ENCODE data around the gene PROCA1. TPM values are rescaled to one million over a fixed set of nuclear protein-coding genes. Genes with fewer than 3 reads are reported as not detected.

PROCA1 gene
- total RNA-seq, 1 donor from 2014 or later = 0.64 TPM

DNA sequence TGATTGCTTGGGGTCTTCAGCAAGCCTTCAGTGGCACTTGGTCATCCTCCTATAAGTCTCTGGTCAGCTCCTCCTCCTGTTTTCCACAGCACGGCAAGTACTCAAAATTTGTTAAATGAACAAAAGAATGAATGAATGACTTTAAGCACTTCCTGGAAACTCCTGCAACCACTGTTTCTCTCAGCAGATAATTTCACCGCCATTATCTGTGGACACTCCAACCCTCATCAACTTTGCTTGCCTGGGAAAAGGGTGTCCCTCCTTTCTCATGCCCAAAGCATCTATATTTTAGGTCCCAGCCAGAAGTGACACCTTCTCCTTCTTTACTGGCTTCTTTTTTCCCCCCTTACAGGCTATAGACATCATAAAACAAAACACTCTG is 4.4 kb downstream of the PROCA1 start:
- ATAC-seq = no peak

DNA sequence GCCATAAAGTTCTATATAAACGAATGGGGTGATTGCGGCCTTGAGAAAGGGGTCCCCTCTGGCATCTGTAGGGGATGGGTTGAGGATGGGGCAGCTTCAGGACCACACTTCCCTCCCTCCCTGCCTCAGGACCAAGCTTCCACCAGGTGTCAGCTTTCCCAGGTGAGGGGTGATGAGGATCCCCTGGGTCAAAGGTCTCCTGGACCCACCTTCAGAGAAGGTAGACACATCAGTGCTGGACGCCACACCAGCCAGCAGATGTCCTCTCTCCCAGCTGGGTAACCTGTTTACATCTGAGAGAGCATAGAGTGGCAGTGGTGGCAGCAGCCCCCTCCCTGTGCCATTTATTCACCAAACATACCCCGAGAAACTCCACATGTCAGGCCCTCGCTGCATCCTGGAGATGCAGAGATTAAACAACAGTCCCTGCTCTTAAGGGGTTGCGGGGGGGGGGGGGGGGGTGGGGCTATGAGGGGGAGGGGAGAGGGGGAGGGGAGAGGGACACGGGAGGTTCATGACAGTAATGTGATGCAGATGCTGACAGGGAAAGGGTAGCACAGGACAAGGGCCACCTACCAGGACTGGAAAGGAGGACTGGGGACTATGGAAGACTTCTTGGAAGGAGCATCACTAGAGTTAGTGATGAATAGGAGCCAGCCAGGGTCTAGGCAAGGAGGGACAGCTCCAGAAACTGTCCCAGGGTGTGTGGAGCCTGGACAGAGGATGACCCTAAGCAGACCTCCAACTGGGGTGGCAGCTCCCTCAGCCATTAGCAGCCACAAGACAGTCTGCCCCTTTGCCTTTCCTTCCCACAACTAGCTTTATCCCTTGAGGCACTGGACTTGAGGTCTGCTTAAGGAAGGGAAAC is 5.0 kb downstream of the PROCA1 start:
- ATAC-seq = no peak

DNA sequence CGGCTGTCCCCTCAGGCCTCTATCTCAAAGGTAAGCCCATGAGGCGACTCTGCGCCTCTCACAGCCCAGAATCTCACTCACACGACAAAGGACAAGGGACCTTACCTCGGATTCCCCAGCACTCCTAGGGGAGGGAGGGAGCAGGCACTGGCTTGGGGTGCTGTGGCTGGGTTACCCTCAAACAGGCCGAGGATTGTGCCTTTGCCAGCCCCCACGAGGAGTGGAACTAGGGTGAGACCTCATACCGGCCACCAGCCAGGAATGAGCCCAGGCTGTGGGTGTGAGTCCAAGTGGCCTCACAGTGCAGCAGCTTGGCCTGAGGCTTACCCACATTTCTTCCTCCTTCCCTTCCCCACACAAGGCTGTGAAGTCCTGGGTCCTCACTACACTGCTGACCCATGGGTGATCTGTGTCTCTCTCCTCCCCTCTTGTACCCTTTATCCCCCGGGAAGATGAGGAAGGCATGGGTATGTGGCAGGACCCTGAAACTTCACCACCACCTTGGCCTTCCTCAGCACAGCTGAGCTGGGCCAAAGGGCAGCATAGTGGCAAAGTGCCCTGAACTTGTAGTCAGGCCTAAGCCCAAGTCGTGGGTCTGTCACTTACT is 5.9 kb downstream of the PROCA1 start:
- no peak for ATAC-seq

DNA sequence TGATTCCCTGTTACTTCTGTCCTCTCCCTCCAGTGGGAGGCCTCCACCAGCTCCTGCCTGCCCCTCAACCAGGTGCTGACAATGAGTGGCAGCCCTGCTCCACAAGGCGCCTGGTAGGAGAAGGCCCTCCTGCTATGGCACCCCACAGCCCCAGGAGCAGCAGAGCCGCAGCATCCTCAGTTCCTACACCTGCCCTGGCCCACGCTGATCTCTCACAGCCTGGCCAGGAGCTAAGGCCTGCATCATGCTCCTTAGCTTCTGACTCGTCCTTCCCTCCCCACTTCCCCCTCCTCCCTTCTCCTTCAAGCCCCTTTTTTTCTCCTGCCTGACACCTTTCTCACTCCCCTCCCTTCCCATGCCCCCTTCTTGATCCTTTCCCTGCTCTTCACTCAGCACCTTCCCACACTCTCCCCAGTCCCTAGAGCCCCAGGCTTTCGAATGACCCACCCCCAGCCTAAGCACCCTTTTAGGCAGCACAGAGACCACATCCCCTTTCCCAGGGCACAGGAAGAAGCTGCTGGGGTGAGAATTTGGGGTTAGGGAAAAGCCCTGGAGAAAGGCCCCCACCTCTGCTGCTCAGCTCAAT is 6.5 kb downstream of the PROCA1 start:
- no peak for ATAC-seq

DNA sequence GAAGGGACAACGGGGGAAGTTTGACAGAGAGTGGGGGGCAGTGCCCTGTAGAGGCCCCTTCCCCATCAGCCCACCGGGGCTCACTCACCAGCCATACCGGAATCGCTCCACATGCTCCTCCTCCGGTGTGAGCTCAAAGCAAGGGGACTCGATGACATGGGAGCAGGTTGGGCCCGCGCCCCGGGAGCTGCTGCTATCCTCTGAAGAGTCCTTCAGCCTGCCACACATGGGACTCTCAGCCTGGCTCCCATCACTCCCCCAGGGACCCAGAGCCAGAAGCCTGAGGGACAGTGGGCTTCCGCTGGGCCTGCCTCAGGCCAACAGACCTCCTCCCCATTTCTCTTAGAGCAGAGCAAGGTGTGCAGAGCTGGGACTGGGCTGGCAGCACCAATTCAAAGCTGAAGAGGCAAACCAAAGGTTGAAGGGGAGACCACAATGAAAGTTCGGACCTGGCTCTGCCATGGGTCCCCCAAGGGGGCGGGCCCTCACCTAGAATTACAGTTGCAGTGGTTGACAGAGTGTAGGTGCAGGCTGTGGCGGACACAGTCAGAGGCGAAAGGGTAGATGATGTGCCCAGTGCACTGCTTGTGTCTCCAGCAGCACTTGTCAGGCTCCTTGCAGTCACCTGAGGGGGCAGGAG is 7.3 kb downstream of the PROCA1 start:
- no peak for ATAC-seq

DNA sequence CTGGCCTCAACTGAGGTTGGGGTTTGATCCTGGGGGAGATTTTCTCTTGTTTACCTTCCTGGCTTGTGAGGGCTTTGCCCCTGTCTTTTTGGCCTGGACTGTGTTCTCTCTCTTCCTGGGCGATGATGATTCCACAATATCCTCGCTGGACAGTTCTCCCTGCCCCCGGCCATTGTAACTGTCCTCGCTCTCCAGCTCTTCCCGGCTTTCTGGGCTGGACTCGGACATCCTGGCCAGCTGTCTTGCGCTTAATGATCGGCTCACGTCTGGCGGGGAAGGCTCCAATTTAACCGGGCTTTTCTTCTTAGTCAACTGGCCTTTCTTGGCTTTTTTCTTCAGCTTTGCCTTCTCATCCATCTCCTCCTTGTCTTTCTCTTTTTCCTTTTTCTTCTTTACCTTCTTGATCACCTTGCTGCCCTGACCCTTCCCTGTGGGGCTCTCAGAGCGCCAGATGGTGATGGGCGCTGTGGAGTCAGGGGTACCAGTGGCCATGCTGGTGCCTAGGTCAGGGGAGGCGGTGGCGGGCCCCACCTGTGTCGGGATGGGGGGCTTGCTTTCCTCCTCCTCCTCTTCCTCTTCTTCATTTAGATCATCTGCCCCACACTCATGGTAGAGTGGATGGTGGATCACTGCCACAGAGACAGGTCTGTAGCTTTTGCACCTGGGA is 8.0 kb downstream of the PROCA1 start:
- no peak for ATAC-seq

DNA sequence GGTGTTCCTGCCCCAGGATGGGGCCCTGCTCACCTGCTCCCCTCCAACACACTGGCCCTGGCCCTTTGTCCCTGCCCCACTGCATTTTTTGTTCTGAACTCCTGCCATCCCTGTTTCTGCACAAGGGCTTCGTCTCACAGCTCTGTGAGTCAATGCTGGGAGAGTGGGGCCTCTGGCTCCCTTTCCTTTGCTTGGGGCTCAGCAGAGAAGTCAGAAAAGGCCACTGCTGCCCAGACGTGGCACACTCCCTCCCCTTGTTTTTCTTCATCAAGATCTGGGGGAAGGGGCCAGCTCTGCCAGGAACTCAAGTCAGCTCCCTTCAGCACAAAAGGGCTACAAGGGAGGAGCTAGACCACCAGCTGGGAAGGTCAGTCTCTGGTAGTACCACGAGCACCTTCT is 8.9 kb downstream of the PROCA1 start:
- ATAC-seq = no peak

DNA sequence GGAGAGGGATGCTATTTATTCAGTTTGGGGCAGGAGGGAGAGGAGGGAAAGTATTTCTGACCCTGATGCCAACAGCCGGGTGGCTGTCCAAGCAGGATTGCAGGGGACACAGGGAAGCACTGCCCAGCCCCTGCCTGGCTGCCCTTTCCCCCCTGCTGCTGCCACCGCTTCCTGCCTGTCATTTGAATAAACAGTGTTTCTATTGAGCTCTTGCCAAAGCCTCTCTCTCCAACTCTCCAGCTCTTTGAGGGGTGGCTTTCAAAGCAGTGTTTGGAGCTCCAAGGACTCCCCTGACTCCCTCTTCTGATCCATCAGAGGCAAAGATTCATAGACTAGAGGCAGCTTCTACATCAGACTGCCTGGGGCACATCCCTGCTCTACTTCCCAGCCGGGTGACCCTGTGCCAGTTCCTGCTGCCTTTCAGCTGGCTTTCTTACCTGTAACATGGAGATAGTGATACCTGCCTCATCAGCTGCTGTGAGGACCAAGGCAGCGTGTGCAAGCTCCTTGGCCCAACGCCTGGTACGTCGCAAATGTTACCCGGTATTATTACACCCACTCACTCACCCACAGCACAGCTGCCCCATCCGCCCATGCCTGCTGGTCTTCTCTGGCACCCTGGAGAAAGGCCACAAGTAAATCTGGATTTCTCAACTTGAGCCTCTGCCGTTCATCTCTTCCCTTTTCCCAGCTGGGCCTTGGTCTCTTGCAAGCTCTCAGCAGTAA is 9.5 kb downstream of the PROCA1 start:
- no peak for ATAC-seq

DNA sequence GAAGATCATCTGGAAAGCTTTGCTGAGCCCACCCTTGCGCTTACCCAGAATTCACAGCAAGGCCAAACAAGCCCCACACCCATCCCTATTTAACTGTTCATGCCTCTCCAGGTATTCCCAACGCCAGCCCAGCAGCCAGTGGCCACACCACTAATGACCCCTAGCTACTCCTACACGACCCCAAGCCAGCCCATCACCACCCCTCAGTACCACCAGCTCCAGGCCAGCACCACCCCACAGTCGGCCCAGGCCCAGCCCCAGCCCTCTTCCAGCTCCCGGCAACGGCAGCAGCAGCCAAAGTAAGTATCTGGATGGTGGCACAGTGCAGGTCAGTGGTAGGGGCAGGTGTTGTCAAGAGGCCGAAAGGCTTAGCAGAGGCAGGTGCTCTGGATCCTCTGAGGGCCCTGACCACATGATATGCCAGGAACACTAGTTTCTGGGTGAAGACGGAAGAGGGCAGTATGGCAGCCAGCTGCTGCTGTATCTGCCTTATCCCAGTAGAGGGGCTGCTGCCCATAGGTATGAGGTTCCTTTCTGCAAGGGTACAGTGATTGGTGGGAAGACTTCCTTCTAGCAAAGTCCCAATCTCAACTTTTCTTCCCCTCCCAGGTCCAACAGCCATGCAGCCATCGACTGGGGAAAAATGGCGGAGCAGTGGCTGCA is 10.7 kb downstream of the PROCA1 start:
- ATAC-seq = no peak

DNA sequence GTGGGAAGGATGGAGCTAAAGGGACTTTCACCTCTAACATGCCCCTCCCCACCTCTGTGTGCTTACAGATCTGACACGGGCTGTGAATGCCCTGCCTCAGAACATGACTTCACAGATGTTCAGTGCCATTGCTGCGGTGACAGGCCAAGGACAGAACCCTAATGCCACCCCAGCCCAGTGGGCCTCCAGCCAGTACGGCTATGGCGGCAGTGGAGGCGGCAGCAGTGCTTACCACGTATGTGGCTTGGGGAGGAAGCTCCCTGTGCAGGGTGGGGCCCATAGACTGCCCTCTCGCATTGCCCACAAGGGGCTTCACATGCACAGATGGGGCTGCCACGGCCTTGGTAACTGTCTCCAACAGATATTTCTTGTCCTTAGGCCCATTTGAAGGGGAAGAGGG is 11.4 kb downstream of the PROCA1 start:
- ATAC-seq = no peak

DNA sequence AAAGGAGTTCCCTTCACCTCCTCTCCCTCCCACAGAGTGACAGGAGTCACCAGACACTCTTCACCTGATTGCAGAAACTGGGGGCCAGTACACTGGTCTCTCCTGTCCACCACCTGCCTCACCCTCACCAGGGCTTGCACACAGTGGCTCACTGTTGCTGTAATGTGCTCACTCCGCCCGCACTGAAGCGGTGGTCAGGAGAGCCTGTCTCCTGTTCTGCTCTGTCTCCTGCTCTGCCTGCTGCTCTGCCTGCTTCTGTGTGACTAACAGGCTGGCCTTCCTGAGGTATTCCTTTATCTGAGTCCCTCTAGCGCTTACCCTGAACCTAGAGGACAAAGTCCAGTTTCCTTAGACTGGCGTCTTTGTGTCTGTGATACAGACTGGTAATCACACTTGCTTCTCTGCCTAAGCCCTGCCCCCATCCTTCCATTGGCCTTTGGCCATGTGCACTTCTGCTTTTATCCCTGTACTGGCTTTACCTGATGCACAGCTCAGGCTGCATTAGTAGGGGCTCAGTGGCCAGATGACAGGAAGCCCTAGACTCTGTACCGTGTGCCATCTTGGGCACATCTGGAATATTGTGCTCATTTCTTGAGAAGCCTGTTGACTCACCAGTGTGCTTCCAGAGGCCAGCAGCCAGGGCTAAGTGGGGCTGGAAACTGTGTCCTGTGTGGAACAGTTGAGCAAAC is 13.3 kb downstream of the PROCA1 start:
- ATAC-seq = no peak

DNA sequence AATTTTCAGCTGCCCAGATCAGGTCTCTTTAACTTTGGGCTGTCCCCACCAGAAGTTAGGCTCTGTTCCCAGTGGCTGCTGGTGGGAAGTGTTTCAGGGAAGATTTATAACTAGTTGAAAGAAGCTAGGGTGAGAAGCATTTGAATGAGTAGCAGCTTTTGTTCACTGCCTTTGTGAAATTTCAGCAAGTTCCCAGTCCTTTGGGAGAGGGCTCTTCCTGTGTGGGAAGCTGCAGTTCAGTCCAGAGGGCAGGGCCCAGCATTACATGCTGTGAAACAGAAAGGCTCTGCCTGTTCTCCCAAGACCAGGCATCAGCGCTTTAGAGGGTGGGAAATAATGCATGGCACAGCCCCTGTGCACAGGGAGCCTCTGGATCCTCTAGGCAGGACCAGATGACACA is 17.8 kb downstream of the PROCA1 start:
- peak; percentile 21 for ATAC-seq

DNA sequence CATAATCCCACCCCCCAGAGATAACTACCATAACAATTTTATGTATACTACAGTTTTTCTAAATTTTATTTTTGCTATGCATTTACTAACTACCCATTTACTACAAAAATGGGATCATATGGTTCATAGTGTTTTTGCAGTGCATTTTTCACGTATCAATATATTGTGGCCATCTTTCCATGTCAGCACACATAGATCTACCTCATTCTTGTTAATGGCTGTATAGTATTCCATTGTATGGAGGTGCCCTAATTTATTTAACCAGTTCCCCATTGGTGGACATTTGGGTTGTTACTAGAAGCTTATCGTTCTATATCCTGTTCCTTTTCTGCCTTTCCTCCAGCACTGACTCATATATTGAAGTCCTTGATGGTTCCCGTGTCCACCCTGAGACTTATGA is 22.7 kb downstream of the PROCA1 start:
- ATAC-seq = no peak

DNA sequence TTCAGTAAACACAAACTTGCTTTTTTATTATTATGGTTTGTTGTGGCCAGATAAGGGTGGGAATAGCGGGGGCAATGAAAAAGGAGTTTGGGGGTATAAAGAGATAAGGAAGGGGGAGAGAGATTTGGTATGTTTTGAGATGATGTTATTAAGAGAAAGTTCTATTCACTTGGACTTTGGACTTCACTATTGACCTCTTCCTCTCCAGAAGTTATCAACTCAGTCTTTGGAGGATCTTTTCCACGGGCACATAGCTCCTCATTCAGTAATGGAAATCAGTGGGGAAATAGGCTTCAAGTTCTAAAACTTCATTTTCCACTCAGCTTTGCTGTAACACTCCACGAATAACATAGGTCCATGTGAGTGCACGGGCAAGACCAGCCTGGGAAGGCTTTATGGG is 23.2 kb downstream of the PROCA1 start:
- ATAC-seq = no peak

DNA sequence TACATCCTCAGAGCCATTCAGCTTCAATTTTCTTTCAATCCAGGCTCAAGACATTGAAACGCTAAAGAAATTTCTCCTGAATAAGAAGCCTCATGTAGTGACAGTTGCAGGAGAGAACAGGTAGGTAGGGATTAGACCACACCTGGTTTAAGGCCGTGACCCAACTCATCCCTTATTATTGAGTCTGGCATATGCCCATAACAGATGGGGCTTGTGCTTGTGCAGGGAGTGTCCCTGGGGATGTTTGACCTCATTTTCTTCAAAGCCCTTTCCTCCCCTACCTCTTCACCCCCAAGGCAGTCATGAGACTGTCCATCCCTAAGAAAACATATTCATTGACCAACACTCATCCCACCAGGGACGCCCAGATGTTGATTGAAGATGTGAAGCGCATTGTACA is 25.4 kb downstream of the PROCA1 start:
- ATAC-seq = peak; percentile 58

DNA sequence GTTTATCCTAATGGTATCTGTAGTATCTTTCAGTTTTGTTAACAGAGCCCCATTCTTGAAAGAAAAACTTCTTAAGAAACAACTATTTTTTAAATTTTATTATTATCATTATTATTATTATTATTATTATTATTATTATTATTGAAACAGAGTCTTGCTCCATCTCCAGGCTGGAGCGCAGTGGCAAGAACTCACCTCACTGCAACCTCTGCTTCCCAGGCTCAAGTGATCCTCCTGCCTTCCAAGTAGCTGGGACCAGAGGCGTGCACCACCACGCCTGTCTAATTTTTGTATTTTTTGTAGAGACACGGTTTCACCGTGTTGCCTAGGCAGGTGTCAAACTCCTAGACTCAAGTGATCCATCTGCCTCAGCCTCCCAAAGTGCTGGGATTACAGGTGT is 26.3 kb downstream of the PROCA1 start:
- no peak for ATAC-seq

DNA sequence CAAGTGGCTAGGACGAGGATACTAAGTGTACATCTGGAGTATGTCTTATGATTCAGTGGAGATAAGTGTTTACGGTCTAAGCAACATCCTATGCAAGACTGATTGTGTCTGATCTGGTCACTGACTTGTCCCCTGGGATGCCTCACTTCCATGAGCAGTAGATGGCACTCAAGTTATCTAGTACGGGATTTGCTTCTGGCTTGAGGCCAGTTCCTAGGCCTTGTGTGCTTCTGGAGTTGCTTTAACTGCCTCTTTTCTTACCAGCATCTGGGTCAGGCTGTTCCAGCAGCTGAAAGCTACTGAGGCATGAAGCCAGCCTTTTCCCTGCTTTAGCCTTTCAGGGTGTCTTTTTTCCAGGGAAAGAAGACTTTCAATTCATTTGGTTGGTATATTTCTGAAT is 26.7 kb downstream of the PROCA1 start:
- ATAC-seq = no peak

DNA sequence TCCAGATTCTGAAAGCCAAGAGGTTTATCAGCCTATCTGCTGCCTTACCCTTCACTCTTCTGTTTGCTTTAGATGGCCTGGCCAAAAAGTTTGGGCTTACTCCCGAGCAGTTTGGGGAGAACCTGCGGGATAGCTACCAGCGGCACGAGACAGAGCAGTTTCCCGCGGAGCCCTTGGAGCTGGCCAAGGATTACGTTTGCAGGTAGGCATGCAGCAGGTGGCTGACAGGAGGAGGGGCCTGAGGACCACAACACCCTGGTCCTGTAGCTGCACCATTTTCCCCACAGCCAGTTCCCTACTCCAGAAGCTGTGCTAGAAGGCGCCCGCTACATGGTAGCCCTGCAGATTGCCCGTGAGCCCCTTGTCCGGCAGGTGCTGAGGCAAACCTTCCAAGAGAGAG is 29.0 kb downstream of the PROCA1 start:
- no peak for ATAC-seq

DNA sequence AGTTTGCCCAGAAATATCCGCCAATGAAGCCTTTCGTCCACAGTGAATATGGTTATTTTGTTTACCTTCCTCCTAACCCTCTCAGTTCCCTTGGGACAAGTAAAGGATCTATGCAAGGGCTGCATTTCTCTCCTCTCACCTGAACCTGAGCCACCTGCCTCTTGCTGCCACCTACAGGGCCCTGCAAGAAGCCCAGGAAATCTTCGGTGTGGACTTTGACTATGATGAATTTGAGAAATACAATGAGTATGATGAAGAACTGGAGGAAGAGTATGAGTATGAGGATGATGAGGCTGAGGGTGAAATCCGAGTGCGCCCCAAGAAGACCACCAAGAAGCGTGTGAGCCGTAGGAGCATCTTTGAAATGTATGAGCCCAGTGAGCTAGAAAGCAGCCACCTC is 35.7 kb downstream of the PROCA1 start:
- ATAC-seq = peak; percentile 72

DNA sequence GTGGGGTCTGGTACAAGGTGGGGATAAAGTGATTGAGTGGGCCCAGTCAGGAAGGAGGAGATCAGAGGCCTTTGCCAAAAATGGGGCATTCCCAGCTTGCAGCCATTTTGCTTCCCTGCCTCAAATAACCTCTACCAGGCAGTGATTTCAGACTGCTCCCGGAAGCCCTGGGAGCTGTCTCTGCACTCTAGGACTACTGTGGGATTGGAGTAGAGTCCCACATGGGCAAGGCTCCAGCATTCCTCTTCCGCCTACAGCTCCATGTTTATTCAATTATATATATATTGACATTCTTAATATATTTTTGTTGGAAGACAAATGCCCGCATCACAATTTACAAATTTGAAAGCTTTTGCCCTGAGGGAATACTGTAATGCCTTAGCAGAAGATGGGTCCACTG is 36.2 kb downstream of the PROCA1 start:
- ATAC-seq = no peak

DNA sequence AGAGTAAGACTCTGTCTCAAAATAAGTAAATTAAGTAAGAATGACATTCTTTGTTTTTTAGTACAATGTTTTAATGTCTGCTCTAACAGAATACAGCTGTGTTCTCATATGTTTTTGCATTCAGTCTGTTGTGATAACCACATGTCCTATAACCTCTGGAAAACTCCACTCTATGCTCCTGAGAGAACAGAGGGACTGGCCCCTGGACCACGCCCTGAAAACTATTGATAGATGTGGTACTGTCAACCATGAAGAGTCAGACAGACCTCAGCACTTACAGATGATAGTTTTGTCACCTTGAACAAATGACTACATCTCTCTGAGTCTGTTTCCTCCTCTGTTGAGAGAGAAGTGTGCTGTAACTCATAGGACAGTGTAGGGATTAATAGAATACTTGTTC is 41.8 kb downstream of the PROCA1 start:
- ATAC-seq = no peak
